HG03520 (cell line): ENCODE data around the gene TNKS2.
A peak's percentile ranks its signal among the peaks of the same experiment; 100 is the strongest.
"Not testable (repeated sequence)": the region's sequence is repeated elsewhere in the genome, so short reads cannot be mapped to it uniquely, and the experiment has no call there.

Experiments
- ATAC-seq: cut with Tn5 transposase; IDR thresholded peaks from one replicate; pipeline ENCODE4 v1.9.1; 2021; ENCODE audit warnings: mild to moderate bottlenecking, moderate library complexity; ENCODE audit not compliant: unreplicated experiment

TNKS2 gene

GRCh38 chr10:91797874-91798648 lies at the start of gene TNKS2:
TSS of gene TNKS2 (plus strand) at chr10:91798426. CDS start at chr10:91798691, 265 bp downstream.
- peak; percentile 66 for ATAC-seq

GRCh38 chr10:91749592-91749991 lies 48.6 kb upstream of the TNKS2 start:
- ATAC-seq, result not testable (repeated sequence)

GRCh38 chr10:91756286-91756685 lies 41.9 kb upstream of the TNKS2 start:
- ATAC-seq, result no peak

GRCh38 chr10:91758303-91759146 lies 39.7 kb upstream of the TNKS2 start:
- ATAC-seq, result no peak

- ATAC-seq, result no peak
Measured at GRCh38 chr10:91759581-91759986, 38.6 kb upstream of the TNKS2 start.

GRCh38 chr10:91761721-91762120 lies 36.5 kb upstream of the TNKS2 start:
- no peak for ATAC-seq

GRCh38 chr10:91762878-91763277 lies 35.3 kb upstream of the TNKS2 start:
- no peak for ATAC-seq

- ATAC-seq, result no peak
Measured at GRCh38 chr10:91766676-91767075, 31.6 kb upstream of the TNKS2 start.

- ATAC-seq, result no peak
Measured at GRCh38 chr10:91768123-91768522, 30.1 kb upstream of the TNKS2 start.

- ATAC-seq, result no peak
Measured at GRCh38 chr10:91771907-91772306, 26.3 kb upstream of the TNKS2 start.

GRCh38 chr10:91772461-91772860 lies 25.8 kb upstream of the TNKS2 start:
- ATAC-seq, result no peak

GRCh38 chr10:91772869-91773268 lies 25.4 kb upstream of the TNKS2 start:
- no peak for ATAC-seq

- ATAC-seq, result no peak
Measured at GRCh38 chr10:91774571-91774970, 23.7 kb upstream of the TNKS2 start.

- no peak for ATAC-seq
Measured at GRCh38 chr10:91775731-91776130, 22.5 kb upstream of the TNKS2 start.

- no peak for ATAC-seq
Measured at GRCh38 chr10:91776266-91776665, 22.0 kb upstream of the TNKS2 start.

GRCh38 chr10:91778485-91778884 lies 19.7 kb upstream of the TNKS2 start:
- no peak for ATAC-seq

- ATAC-seq, result no peak
Measured at GRCh38 chr10:91779011-91779605, 19.1 kb upstream of the TNKS2 start.

- no peak for ATAC-seq
Measured at GRCh38 chr10:91782539-91782938, 15.7 kb upstream of the TNKS2 start.

GRCh38 chr10:91785830-91786229 lies 12.4 kb upstream of the TNKS2 start:
- no peak for ATAC-seq

- no peak for ATAC-seq
Measured at GRCh38 chr10:91787258-91787657, 11.0 kb upstream of the TNKS2 start.

- ATAC-seq, result no peak
Measured at GRCh38 chr10:91787810-91788209, 10.4 kb upstream of the TNKS2 start.

- no peak for ATAC-seq
Measured at GRCh38 chr10:91788527-91788926, 9.7 kb upstream of the TNKS2 start.
